ENCODE results near the gene RAB3IL1. TPM values are rescaled to one million over a fixed set of nuclear protein-coding genes. Genes with fewer than 3 reads are reported as not detected.

RAB3IL1 gene
- total and polyA plus RNA-seq, 4 donors = 2.1 to 41.6 (median 5.4) TPM

- no peak overlapping the region for H3K4me3 ChIP-seq (ENCODE audit: low read depth in 1 of 3, low read length in 3 of 3)
- no peaks in the 10 kb centered on the region for H3K4me1 ChIP-seq (ENCODE audit: control insufficient read depth in 4 of 4, insufficient read depth in 4 of 4, low read length in 3 of 4)
- WGBS = 93% methylated on average over 11 of the region's 11 CpGs
- H3K36me3 ChIP-seq (ENCODE audit: control insufficient read depth in 4 of 4, insufficient read depth in 3 of 4, low read depth in 1 of 4, low read length in 3 of 4) = no peaks in the 10 kb centered on the region
- no peak overlapping the region for H3K9ac ChIP-seq (ENCODE audit: low read depth in 1 of 2, low read length in 2 of 2)
- no peak for DNase-seq (ENCODE audit: low spot score)
- TF ChIP-seq ZBTB33 (IDR thresholded peaks at IDR 0.05) = no peak
- TF ChIP-seq HNF4A (conservative IDR thresholded peaks at IDR 0.05) = no peak
- no peak for TF ChIP-seq SP1 (IDR thresholded peaks at IDR 0.05)
- no peak for TF ChIP-seq RAD21 (IDR thresholded peaks at IDR 0.05)
- TF ChIP-seq MAX (IDR thresholded peaks at IDR 0.05) = no peak
- no peak for TF ChIP-seq FOXA2 (IDR thresholded peaks at IDR 0.05)
- TF ChIP-seq ATF3 (IDR thresholded peaks at IDR 0.05) = no peak
- TF ChIP-seq EGR1 (IDR thresholded peaks at IDR 0.05; ENCODE audit: low read depth in 2 of 2) = no peak
- TF ChIP-seq NR2F2 (IDR thresholded peaks at IDR 0.05) = no peak
- TF ChIP-seq CTCF (IDR thresholded peaks at IDR 0.05; ENCODE audit: low read depth, low read length, missing input control) = no peak
- no peak for TF ChIP-seq FOXA1 (IDR thresholded peaks at IDR 0.05)
- no peak for TF ChIP-seq HNF4G (IDR thresholded peaks at IDR 0.05)
- no peak for TF ChIP-seq REST (IDR thresholded peaks at IDR 0.05)
- H3K9me3 ChIP-seq (ENCODE audit: control insufficient read depth in 4 of 4, low read length in 3 of 4) = no peaks in the 10 kb centered on the region
- H3K27ac ChIP-seq (ENCODE audit: low read depth in 1 of 2, low read length in 2 of 2) = no peak overlapping the region
- H3K27me3 ChIP-seq (ENCODE audit: control insufficient read depth in 4 of 4, insufficient read depth in 4 of 4, low read length in 3 of 4) = no peaks in the 10 kb centered on the region
Measured at GRCh38 chr11:61880031-61880430, 37.3 kb downstream of the RAB3IL1 start.

- no peak overlapping the region for H3K4me3 ChIP-seq (ENCODE audit: low read depth in 1 of 3, low read length in 3 of 3)
- 92% methylated on average over 7 of the region's 7 CpGs for WGBS
- DNase-seq (ENCODE audit: low spot score) = no peak
- no peak overlapping the region for H3K9ac ChIP-seq (ENCODE audit: low read depth in 1 of 2, low read length in 2 of 2)
- H3K9me3 ChIP-seq (ENCODE audit: control insufficient read depth in 4 of 4, low read length in 3 of 4) = no peaks in the 10 kb centered on the region
- H3K27ac ChIP-seq (ENCODE audit: low read depth in 1 of 2, low read length in 2 of 2) = no peak overlapping the region
- no peaks in the 10 kb centered on the region for H3K27me3 ChIP-seq (ENCODE audit: control insufficient read depth in 4 of 4, insufficient read depth in 4 of 4, low read length in 3 of 4)
- TF ChIP-seq FOXA2 (IDR thresholded peaks at IDR 0.05) (no peak), FOXA1 (IDR thresholded peaks at IDR 0.05) (no peak), YY1 (IDR thresholded peaks at IDR 0.05) (no peak)
- H3K4me1 ChIP-seq (ENCODE audit: control insufficient read depth in 4 of 4, insufficient read depth in 4 of 4, low read length in 3 of 4) = no peaks in the 10 kb centered on the region
- H3K36me3 ChIP-seq (ENCODE audit: control insufficient read depth in 4 of 4, insufficient read depth in 3 of 4, low read depth in 1 of 4, low read length in 3 of 4) = no peaks in the 10 kb centered on the region
Measured at GRCh38 chr11:61879152-61879551, 38.2 kb downstream of the RAB3IL1 start.
